Smooth muscle cell (in vitro differentiated cells): ENCODE results near the gene POLR3K. TPM values are rescaled to one million over a fixed set of nuclear protein-coding genes. Genes with fewer than 3 reads are reported as not detected.
"Not testable (repeated sequence)": the region's sequence is repeated elsewhere in the genome, so short reads cannot be mapped to it uniquely, and the experiment has no call there.

Source experiments
- DNase-seq: peaks from one replicate; lab custom pipeline; 2025; ENCODE audit not compliant: unreplicated experiment; lab: John Stamatoyannopoulos, UW
- H2AFZ ChIP-seq: fragments of 200-600 bp; sonication (generic); 2 replicates; pipeline ENCODE4 v1.6.0; 2016; ENCODE audit warnings: antibody characterized with exemption, low read depth, mild to moderate bottlenecking
- H3F3A ChIP-seq: fragments of 200-600 bp; sonication (generic); 2 replicates; pipeline ENCODE4 v1.6.0; 2017; ENCODE audit warnings: antibody characterized with exemption, low read depth
- H3K27ac ChIP-seq: fragments of 200-600 bp; sonication (generic); 2 replicates; pipeline ENCODE4 v1.5.1; 2016; ENCODE audit warnings: low read depth, mild to moderate bottlenecking
- H3K27me3 ChIP-seq: fragments of 200-600 bp; sonication (generic); 2 replicates; pipeline ENCODE4 v1.6.1; 2016; ENCODE audit warnings: low read depth, mild to moderate bottlenecking
- H3K36me3 ChIP-seq: fragments of 200-600 bp; sonication (generic); 2 replicates; pipeline ENCODE4 v1.5.1; 2016; ENCODE audit warnings: low read depth
- H3K4me1 ChIP-seq: fragments of 200-600 bp; sonication (generic); 2 replicates; pipeline ENCODE4 v1.5.1; 2016; ENCODE audit warnings: low read depth
- H3K4me2 ChIP-seq: fragments of 200-600 bp; sonication (generic); 2 replicates; pipeline ENCODE4 v1.6.0; 2016; ENCODE audit warnings: mild to moderate bottlenecking
- H3K4me3 ChIP-seq: fragments of 200-600 bp; sonication (generic); 2 replicates; pipeline ENCODE4 v1.5.1; 2016; ENCODE audit warnings: mild to moderate bottlenecking
- H3K79me2 ChIP-seq: fragments of 200-600 bp; sonication (generic); 2 replicates; pipeline ENCODE4 v1.6.0; 2016; ENCODE audit warnings: low read depth, mild to moderate bottlenecking
- H3K9ac ChIP-seq: fragments of 200-600 bp; sonication (generic); 2 replicates; pipeline ENCODE4 v1.6.0; 2016; ENCODE audit warnings: low read depth
- H3K9me3 ChIP-seq: fragments of 200-600 bp; sonication (generic); replicated peaks from 2 replicates; pipeline ENCODE4 v1.5.1; 2016; ENCODE audit warnings: low read depth
- H4K20me1 ChIP-seq: fragments of 200-600 bp; sonication (generic); 2 replicates; pipeline ENCODE4 v1.6.0; 2016; ENCODE audit warnings: low read depth
- WGBS: methylation state at CpG from one replicate; pipeline ENCODE4 v1.1.7; 2016; ENCODE audit warnings: low lambda C conversion rate; 5-methylcytosine and 5-hydroxymethylcytosine counted together
- polyA plus RNA-seq: library from polyadenylated mRNA; unstranded; fragments of >200 nt; fragmentation: Nextera tagmentation; extraction: Ambion mirVana; gene quantifications from 2 replicates; pipeline ENCODE4 v1.2.1, GENCODE V29; 2016
- total RNA-seq: library from RNA; depleted of rRNA; stranded (reverse); fragments of >200 nt; gene quantifications from 2 replicates; pipeline ENCODE4 v1.2.3, GENCODE V29; 2014
- TF ChIP-seq, protein P1 (sequence below): fragments of 200-600 bp; sonication (generic); IDR thresholded peaks from 2 replicates; pipeline ENCODE4 v1.5.1; 2017; ENCODE audit warnings: borderline replicate concordance, mild to moderate bottlenecking, antibody characterized with exemption; ENCODE audit not compliant: insufficient read depth, poor library complexity, severe bottlenecking

POLR3K gene
- total and polyA plus RNA-seq, 2 experiments from 2014 or later, result 2.9 to 10.5 TPM

- Histone ChIP-seq H3K4me3 (no peak overlapping the region), H3K27ac (no peak overlapping the region), H3K4me1 (no peaks in the 10 kb centered on the region), H3K27me3 (no peaks in the 10 kb centered on the region), H3F3A (no peaks in the 10 kb centered on the region), H2AFZ (no peak overlapping the region), H3K9me3 (no peaks in the 10 kb centered on the region), H3K4me2 (no peak overlapping the region), H3K79me2 (no peaks in the 10 kb centered on the region), H4K20me1 (no peaks in the 10 kb centered on the region), H3K36me3 (no peaks in the 10 kb centered on the region), H3K9ac (no peak overlapping the region)
- TF ChIP-seq, protein P1, sequence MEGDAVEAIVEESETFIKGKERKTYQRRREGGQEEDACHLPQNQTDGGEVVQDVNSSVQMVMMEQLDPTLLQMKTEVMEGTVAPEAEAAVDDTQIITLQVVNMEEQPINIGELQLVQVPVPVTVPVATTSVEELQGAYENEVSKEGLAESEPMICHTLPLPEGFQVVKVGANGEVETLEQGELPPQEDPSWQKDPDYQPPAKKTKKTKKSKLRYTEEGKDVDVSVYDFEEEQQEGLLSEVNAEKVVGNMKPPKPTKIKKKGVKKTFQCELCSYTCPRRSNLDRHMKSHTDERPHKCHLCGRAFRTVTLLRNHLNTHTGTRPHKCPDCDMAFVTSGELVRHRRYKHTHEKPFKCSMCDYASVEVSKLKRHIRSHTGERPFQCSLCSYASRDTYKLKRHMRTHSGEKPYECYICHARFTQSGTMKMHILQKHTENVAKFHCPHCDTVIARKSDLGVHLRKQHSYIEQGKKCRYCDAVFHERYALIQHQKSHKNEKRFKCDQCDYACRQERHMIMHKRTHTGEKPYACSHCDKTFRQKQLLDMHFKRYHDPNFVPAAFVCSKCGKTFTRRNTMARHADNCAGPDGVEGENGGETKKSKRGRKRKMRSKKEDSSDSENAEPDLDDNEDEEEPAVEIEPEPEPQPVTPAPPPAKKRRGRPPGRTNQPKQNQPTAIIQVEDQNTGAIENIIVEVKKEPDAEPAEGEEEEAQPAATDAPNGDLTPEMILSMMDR, result no peak
- no peak for DNase-seq
- 86% methylated on average over 11 of the region's 11 CpGs for WGBS
Observed at GRCh38 chr16:42069-42457, 11.3 kb downstream of the POLR3K start.

DNA sequence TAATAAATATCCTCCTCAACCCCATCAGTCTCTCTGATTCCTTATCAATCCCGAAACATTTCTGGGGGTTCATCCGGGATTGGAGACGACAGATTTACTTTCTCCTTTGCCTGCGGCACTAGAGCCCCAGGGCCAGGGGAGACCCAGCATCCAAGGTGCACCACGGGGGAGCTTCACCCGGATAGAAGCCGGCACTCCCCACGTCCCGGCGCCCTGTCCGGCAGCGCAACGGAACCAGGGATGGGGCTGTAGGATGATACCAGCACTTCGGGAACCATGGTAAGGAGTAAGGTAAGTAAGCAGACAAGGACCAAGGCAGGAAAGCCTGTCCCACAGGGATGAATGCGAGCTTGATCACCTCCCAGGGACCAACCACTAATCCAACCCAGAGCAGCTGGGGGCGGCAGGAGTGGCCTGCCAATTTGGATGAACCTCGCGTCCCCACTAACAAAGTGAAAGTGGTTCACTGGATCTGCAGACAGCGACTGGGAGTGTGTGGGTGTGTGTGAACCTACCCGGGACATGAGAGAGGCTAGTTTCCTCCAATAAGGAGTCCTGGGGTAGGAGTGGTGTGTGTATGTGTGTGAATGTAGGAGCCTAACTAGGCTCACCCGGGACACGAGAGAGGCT lies 11.9 kb downstream of the POLR3K start:
- no peak overlapping the region for H3K4me3 ChIP-seq
- H3F3A ChIP-seq, result no peaks in the 10 kb centered on the region
- no peak overlapping the region for H3K27ac ChIP-seq

DNA sequence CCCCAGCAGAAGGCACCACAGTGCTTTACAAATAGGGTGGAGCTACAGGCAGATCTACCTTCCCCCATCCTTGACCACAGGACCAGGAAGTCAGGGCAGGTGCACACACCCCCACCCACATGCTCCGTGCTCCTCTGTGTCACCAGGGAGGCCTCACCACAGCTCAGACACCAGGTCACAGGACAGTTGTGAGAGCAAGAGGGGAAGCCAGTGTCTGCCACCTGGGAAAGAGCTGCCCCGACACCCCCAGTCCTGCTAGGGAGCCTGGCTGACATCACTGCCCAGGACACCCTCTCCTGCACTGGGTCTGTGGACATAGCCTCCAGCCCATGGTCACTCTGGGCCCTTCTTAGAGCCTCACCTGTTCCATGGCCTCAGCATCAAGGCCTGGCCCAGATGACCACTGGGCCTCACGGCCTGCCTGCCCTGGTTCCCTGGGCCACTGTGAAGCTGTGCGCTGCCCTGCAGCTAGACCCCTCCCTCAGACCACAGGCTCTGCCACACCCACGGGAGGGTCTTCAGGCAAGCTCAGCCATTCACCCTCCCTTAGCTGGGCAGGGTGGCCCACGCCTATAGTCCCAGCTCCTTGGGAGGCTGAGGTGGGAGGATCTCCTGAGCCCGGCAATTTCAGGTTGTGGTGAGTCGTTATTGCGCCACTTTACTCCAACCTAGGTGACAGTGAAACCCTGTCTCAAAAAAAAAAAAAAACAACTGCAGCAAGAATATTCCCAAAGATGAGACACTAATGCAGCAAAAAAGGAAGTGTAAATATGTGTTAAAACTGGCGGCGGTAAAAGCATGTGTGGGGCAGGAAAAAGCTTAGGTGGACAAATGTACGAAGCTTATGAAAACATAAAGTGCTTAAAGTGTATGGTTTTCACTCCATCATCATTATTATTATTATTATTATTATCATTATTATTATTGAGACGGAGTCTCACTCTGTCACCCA lies 14.2 kb downstream of the POLR3K start:
- no peak for DNase-seq
- Histone ChIP-seq H3K27me3 (no peaks in the 10 kb centered on the region), H3F3A (no peaks in the 10 kb centered on the region), H3K4me3 (no peak overlapping the region), H3K9ac (no peak overlapping the region), H3K79me2 (no peaks in the 10 kb centered on the region), H3K4me2 (no peak overlapping the region), H3K4me1 (no peaks in the 10 kb centered on the region), H3K36me3 (no peaks in the 10 kb centered on the region), H3K27ac (no peak overlapping the region), H4K20me1 (no peaks in the 10 kb centered on the region), H3K9me3 (no peaks in the 10 kb centered on the region), H2AFZ (no peak overlapping the region)
- 88% methylated on average over 13 of the region's 13 CpGs for WGBS
- TF ChIP-seq, protein P1, result no peak

More for the DNA sequence above, 11.9 kb downstream of the POLR3K start:
- TF ChIP-seq, protein P1, result no peak
- 94% methylated on average over 22 of the region's 22 CpGs for WGBS
- Histone ChIP-seq H3K4me1 (no peaks in the 10 kb centered on the region), H3K4me2 (no peak overlapping the region), H3K79me2 (no peaks in the 10 kb centered on the region), H2AFZ (no peak overlapping the region), H4K20me1 (no peaks in the 10 kb centered on the region), H3K27me3 (no peaks in the 10 kb centered on the region), H3K9ac (no peak overlapping the region), H3K36me3 (no peaks in the 10 kb centered on the region), H3K9me3 (no peaks in the 10 kb centered on the region)
- DNase-seq, result no peak

DNA sequence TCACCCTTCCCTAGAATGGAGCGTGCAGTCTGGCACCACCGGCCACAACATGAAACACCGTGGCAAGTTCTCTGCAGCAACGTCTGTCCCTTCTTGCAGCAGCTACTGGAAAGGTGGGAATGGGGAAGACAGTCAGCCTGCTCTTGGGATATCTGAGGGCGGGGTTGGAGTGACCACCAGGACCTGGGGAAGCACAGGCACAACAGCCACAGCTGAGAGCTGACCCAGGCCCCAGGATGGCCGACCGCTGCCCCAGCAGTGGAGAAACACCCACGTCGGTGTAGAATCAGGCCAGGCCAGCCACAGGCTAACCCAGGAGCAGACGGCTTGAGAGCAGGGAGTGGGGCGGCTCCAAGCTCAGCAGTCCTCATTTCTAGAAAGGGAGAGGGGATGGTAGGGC lies 15.2 kb downstream of the POLR3K start:
- not testable (repeated sequence) for H3K27ac ChIP-seq, H4K20me1 ChIP-seq, H3K9me3 ChIP-seq, H3K9ac ChIP-seq, H3K27me3 ChIP-seq, H3K79me2 ChIP-seq, H3F3A ChIP-seq, DNase-seq, H2AFZ ChIP-seq, H3K4me1 ChIP-seq, H3K4me3 ChIP-seq, H3K36me3 ChIP-seq, H3K4me2 ChIP-seq
- WGBS, result 86% methylated on average over 11 of the region's 11 CpGs
